Mammary epithelial cell (primary cell): Measurements from ENCODE around the gene TRIM25.

Experiments
- CTCF ChIP-seq, 2 donors: IDR thresholded peaks in 1 of 2; conservative IDR thresholded peaks in 1 of 2; 2 replicates each; pipeline ENCODE4 v1.5.1; 2011 to 2012; ENCODE audit warnings: inconsistent platforms in 2 of 2, low read length in 2 of 2, mild to moderate bottlenecking in 2 of 2, control low read depth in 1 of 2, low read depth in 1 of 2; ENCODE audit not compliant: insufficient read depth in 1 of 2; ENCODE audit errors: extremely low read depth in 1 of 2
- EZH2 ChIP-seq: IDR thresholded peaks from 2 replicates; pipeline ENCODE4 v1.6.1; 2012; ENCODE audit warnings: low read length, inconsistent platforms, borderline replicate concordance

- TF ChIP-seq CTCF (conservative IDR thresholded peaks at IDR 0.05 in 1 of 2, IDR thresholded peaks at IDR 0.05 in 1 of 2; ENCODE audit: extremely low read depth in 1 of 2, insufficient read depth in 1 of 2, low read depth in 1 of 2, low read length in 2 of 2): no peak
- no peak for TF ChIP-seq EZH2
Observed at GRCh38 chr17:56898874-56899273, 15.0 kb downstream of the TRIM25 start.
